ENCODE data around the gene BRAF.

DNA sequence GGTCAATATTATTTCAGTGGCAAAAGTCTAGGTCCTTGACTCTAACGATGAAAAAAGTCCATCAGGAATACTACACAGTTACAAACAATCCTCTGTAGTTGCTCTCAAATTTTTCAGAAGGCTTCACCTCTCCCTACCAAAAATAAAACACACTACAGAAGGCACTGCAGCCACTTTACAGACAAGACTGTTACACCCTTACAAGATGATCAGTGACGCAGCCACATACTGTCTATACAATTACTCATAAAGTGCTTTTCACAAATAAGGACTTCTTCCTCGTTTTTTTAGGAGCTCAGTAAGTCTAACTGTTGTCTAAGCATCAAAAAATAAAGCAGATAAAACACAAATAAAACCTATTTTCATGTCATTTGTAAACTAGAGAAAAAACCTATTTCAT, 201.2 kb downstream of the BRAF start:
- no peak for TF ChIP-seq EZH2phosphoT487 (IDR thresholded peaks at IDR 0.05; ENCODE audit: low read depth, severe bottlenecking, unreplicated experiment)
- TF ChIP-seq CTCF (IDR thresholded peaks at IDR 0.05; ENCODE audit: poor library complexity) = no peak
